Thoracic aorta (tissue), 2 donors: ENCODE results near the gene EHMT2. TPM values are rescaled to one million over a fixed set of nuclear protein-coding genes. Genes with fewer than 3 reads are reported as not detected.
A peak's percentile ranks its signal among the peaks of the same experiment; 100 is the strongest.

Experiments used
- ATAC-seq: fragments of 150-250 bp; one replicate; pipeline ENCODE4 v1.8.0; 2017; ENCODE audit warnings: low read depth; ENCODE audit not compliant: insufficient number of reproducible peaks, low FRiP score
- DNase-seq: peaks from one replicate; pipeline ENCODE4 v3.0.0-alpha.2; 2020; ENCODE audit warnings: low spot score
- H3K27ac ChIP-seq, 2 donors: fragments of 200-600 bp; sonication (generic); 1 replicate in 1 of 2; 2 replicates in 1 of 2; pipeline ENCODE4 v1.5.1; 2016; ENCODE audit warnings: mild to moderate bottlenecking in 2 of 2, moderate library complexity in 2 of 2
- H3K27me3 ChIP-seq: fragments of 200-600 bp; sonication (generic); replicated peaks from 2 replicates; pipeline ENCODE4 v1.6.0; 2016; ENCODE audit warnings: mild to moderate bottlenecking; ENCODE audit not compliant: insufficient read depth
- H3K36me3 ChIP-seq: fragments of 200-600 bp; sonication (generic); one replicate; pipeline ENCODE4 v1.5.1; 2016
- H3K4me1 ChIP-seq, 2 donors: fragments of 200-600 bp; sonication (generic); 1 replicate in 1 of 2; 2 replicates in 1 of 2; pipeline versions ENCODE4 v1.5.1 to v1.6.0; 2016; ENCODE audit warnings: low read depth in 2 of 2, mild to moderate bottlenecking in 1 of 2; ENCODE audit not compliant: control insufficient read depth in 1 of 2
- H3K4me3 ChIP-seq: fragments of 200-600 bp; sonication (generic); 2 replicates; pipeline ENCODE4 v1.5.1; 2016; ENCODE audit warnings: mild to moderate bottlenecking
- H3K9me3 ChIP-seq: fragments of 200-600 bp; sonication (generic); 2 replicates; pipeline ENCODE4 v1.5.1; 2016
- total RNA-seq, 2 donors: library from RNA; depleted of rRNA; stranded (reverse); fragments of >200 nt; gene quantifications; one replicate each; pipeline versions ENCODE4 v1.1.0 to v1.2.3, GENCODE V29; 2016
- TF ChIP-seq, protein P1 (sequence below): fragments of 200-600 bp; sonication (generic); IDR thresholded peaks from one replicate; pipeline ENCODE4 v1.5.1; 2019; ENCODE audit warnings: antibody characterized with exemption

EHMT2 gene
- total RNA-seq, 2 donors from 2014 or later, result 19.5 to 33.2 TPM

DNA sequence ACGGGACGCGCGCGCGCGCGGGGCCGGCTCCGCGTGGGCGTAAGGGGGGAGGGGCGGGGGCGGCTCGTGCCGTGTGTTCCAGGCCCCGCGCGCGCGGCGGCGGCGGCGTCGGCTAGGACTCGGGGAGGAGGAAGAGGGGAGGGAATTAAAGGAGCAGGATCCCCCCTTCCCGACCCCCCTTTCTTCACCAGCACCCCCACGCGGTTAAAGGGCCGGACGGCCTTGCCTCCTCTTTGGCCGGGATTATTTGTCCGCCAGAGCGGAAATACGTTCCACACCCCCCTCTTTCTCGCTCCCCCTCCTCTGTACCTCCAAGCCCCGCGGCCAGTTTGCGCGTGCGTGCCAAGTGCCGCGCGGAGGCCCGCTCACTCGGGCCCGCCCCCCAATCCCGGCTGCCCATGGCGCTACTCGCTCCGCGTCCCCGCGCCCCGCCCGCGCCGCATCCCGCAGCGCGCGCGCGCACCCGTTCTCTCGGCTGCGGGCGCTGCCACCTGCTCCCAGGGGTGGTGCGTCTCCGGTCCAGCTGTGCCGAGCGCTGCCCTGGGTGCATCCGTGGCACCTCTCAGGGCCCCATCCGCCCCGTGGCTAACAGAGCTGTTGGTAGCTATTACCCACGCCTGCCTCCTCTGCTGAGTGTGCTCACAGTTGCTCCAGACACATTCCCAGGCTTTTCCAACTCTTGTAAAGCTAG, 4.6 kb upstream of the EHMT2 start, which contains the start of gene ZBTB12:
Gene ZBTB12, minus strand, starts transcription at position 134 of the 691 bp plus-strand sequence. CDS start 781 bp downstream, outside the sequence.
- Histone ChIP-seq H3K4me1 (peaks cover 10 to 33% of the 10 kb centered on the region in 2 donors), H3K36me3 (no peaks in the 10 kb centered on the region), H3K27ac (peak within 1 kb of the TSS; percentile 79 to 81), H3K4me3 (peak within 1 kb of the TSS; percentile 85), H3K9me3 (no peaks in the 10 kb centered on the region), H3K27me3 (no peaks in the 10 kb centered on the region)
- ATAC-seq (peak; percentile 56), DNase-seq (peak; percentile 75)
- TF ChIP-seq, protein P1, sequence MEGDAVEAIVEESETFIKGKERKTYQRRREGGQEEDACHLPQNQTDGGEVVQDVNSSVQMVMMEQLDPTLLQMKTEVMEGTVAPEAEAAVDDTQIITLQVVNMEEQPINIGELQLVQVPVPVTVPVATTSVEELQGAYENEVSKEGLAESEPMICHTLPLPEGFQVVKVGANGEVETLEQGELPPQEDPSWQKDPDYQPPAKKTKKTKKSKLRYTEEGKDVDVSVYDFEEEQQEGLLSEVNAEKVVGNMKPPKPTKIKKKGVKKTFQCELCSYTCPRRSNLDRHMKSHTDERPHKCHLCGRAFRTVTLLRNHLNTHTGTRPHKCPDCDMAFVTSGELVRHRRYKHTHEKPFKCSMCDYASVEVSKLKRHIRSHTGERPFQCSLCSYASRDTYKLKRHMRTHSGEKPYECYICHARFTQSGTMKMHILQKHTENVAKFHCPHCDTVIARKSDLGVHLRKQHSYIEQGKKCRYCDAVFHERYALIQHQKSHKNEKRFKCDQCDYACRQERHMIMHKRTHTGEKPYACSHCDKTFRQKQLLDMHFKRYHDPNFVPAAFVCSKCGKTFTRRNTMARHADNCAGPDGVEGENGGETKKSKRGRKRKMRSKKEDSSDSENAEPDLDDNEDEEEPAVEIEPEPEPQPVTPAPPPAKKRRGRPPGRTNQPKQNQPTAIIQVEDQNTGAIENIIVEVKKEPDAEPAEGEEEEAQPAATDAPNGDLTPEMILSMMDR, result no peak

DNA sequence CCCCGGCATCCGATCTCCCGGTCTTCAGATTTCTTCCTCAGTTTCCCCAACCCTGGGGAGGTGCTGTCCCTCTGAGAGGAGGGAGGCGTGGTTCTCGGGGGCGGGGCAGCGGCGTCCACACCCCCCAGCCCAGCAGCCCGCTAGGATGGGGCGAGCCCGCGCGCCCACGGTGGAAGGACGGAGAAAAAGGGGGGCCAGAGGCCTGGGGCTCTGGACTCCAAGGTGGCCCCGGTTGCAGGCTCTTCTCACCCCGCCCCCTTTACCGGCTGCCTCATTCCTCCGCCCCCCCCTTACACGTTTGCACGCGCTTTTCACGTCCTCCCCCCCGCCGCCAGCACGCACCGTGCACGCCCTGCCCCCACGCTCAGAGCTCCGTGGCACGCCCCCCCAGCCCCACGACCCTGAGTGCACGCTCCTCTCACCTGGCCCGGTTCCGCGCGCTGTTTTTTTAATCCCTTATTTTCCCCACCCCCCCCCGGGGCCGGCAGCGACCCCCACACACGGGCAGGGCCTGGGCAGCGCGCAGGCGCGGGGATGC, 4.0 kb upstream of the EHMT2 start:
- peak overlapping the region; percentile 85 for H3K4me3 ChIP-seq
- ATAC-seq (peak; percentile 9), DNase-seq (no peak)
- no peaks in the 10 kb centered on the region for H3K36me3 ChIP-seq
- TF ChIP-seq, protein P1, result no peak
- no peaks in the 10 kb centered on the region for H3K27me3 ChIP-seq
- no peaks in the 10 kb centered on the region for H3K9me3 ChIP-seq
- peaks cover 14 to 38% of the 10 kb centered on the region in 2 donors for H3K4me1 ChIP-seq
- peak overlapping the region; percentile 79 to 81 for H3K27ac ChIP-seq

DNA sequence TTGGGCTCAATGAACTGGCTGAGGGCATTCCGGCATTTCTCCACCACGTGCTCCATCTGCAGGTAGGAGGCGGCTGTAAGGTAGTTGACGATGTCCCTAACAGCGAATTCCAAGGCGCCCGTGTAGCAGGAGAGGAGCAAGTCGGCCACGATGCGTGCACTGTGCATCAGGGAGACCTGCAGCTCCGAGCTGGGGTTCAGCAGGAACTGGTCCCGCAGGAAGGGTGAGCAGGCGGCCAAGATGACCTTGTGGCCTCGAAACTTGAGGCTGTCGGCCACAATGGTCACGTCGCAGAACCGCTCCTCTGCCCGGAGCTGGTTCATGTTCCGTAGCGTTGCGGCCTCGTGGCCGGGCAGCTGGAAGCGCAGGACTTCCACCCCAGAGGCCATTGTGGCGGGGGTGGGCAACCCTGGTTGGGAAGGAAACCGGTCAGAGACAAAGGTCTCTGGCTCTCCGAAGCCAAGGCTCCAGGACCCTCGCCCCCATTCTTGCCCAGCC, 3.5 kb upstream of the EHMT2 start:
- DNase-seq (no peak), ATAC-seq (no peak)
- Histone ChIP-seq H3K9me3 (no peaks in the 10 kb centered on the region), H3K36me3 (no peaks in the 10 kb centered on the region), H3K4me1 (peaks cover 15 to 39% of the 10 kb centered on the region in 2 donors), H3K27ac (peak overlapping the region in 1 of 2 donors; percentile 81), H3K27me3 (no peaks in the 10 kb centered on the region), H3K4me3 (peak overlapping the region; percentile 85)
- TF ChIP-seq, protein P1, result no peak

DNA sequence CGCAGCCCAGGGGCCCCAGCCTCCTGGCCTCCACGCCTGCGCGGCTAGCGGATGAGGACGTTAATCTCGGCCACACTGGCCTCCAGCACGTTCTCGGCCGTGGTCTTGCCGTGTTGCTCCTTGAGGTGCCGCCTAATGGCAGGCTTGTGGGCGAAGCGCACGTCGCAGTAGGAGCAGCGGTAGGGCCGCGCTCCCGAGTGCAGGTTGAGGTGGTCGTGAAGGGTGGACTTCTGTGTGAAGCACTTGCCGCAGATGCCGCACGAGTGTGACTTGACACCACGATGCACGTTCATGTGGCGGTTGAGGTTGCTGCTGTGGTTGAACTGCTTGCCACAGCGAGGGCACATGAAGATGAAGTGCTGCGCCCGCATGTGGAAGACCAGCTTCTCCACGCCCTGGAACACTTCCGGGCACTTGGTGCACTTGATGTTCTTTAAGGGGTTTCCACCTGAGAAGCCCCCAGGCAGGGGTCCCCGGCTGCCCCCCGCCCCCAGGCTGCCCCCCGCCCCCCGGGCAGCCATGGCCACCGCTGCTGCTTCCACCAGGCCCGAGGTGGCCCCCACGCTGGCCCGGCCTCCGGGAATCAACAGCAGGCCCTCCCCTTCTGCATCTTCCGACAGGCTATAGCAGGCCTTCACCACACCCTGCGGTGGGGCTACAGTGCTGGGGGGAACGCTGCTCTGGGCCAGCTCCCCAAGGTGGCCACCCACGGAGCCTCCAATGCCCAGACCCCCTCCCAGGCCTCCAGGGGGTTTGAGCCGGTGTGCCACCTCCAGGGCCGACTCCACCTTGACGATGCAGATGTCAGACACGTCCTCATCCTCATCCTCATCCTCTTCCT, 2.6 kb upstream of the EHMT2 start:
- Histone ChIP-seq H3K4me1 (peaks cover 15 to 39% of the 10 kb centered on the region in 2 donors), H3K9me3 (no peaks in the 10 kb centered on the region), H3K27me3 (no peaks in the 10 kb centered on the region), H3K4me3 (no peak overlapping the region), H3K36me3 (no peaks in the 10 kb centered on the region), H3K27ac (no peak overlapping the region)
- ATAC-seq (no peak), DNase-seq (no peak)
- TF ChIP-seq, protein P1, result no peak

DNA sequence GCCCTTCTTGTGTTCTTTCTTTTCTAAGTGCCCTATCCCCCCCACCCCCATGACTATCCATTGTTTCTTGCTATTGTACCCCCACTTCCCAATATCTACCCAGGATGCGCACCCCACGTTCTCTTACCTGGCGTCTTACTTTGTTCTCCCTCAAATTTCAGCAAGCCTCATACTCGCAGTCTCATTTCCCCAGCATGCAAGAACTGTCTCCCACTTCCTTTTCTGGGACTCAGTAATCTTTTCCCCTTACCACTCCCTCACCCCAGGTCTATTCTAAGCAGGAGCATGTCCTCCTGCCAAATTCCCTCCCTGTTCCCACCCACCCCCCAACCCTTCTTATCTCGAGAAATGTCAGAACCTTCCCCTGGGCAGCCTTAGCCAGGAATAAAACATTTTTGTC, 1.7 kb upstream of the EHMT2 start:
- Histone ChIP-seq H3K27me3 (no peaks in the 10 kb centered on the region), H3K27ac (no peak overlapping the region), H3K36me3 (peaks cover 3% of the 10 kb centered on the region), H3K4me3 (no peak overlapping the region), H3K4me1 (peaks cover 15 to 39% of the 10 kb centered on the region in 2 donors), H3K9me3 (no peaks in the 10 kb centered on the region)
- DNase-seq, result no peak
- TF ChIP-seq, protein P1, result no peak
- ATAC-seq, result no peak
